ENCODE data around the gene SFT2D1.
"Not testable (repeated sequence)": the region's sequence is repeated elsewhere in the genome, so short reads cannot be mapped to it uniquely, and the experiment has no call there.

SFT2D1 gene

DNA sequence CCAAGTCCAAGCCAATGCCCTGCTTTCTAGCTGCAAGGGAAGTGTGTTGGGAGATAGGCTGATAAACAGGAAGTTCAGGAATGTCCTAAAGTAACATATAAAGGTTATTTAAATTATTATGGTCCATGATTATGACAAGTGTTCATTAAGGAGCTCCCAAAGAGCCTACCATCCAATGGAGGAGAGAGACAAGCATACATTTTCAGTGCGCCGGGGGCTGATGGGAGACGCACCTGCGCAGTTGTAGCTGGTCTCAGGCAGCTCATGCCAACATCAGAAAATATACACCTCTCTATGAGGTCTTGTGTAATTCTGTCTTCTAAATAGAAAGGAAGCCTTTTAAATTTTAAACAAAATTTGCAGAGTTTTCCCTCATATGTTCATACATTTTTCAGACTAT, 12.6 kb upstream of the SFT2D1 start:
- Histone ChIP-seq H2AFZ (ENCODE audit: low read depth, low read length) (no peak overlapping the region), H3K27me3 (ENCODE audit: insufficient read depth, low read length) (no peaks in the 10 kb centered on the region), H3K9me3 (ENCODE audit: low read length) (no peaks in the 10 kb centered on the region), H3K4me3 (ENCODE audit: low read length) (no peak overlapping the region), H3K4me1 (ENCODE audit: insufficient read depth, low read length) (peaks cover 20% of the 10 kb centered on the region), H3K36me3 (ENCODE audit: insufficient read depth, low read length) (no peaks in the 10 kb centered on the region)

DNA sequence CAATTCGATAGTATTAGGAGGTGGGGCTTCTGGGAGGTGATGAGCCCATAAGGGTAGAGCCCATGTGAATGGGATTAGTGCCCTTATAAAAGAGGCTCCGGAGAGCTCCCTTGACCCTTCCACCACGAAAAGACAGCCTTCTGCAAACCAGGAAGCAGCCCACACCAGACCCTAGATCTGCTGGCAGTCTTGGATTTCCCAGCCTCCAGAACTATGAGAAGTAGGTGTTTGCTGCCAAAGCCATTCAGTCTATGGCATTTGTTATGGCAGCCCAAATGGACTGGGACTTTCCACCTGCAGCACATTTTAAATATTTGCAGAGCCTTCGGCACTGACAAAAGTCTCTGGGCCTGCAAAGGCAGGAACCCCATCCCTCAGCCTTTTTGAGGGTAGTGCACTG, 11.8 kb upstream of the SFT2D1 start:
- Histone ChIP-seq H3K27me3 (ENCODE audit: insufficient read depth, low read length) (no peaks in the 10 kb centered on the region), H3K9me3 (ENCODE audit: low read length) (peaks cover 1% of the 10 kb centered on the region), H3K4me3 (ENCODE audit: low read length) (no peak overlapping the region), H3K4me1 (ENCODE audit: insufficient read depth, low read length) (peaks cover 20% of the 10 kb centered on the region), H2AFZ (ENCODE audit: low read depth, low read length) (no peak overlapping the region), H3K36me3 (ENCODE audit: insufficient read depth, low read length) (no peaks in the 10 kb centered on the region)

DNA sequence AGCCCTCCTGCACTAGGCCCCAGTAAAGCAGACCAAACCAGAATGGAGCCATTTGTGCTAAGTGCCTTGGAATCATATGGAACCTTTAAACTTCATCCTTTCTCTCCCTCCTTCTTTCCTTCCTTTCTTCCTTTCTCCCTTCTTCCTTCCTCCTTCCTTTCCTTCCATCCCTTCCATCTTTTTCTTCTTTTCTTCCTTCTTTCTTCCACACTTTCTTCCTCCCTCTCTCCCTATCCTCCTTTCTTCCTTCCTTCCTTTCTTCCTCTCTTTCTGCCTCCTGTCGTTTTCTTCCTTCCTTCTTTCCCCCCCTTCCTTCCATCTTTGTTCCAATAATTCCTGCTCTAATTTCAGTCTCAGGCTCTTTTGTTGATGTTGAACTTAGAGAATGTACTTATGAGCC, 11.2 kb upstream of the SFT2D1 start:
- no peaks in the 10 kb centered on the region for H3K27me3 ChIP-seq (ENCODE audit: insufficient read depth, low read length)
- H3K9me3 ChIP-seq (ENCODE audit: low read length) = peaks cover 3% of the 10 kb centered on the region
- H3K4me1 ChIP-seq (ENCODE audit: insufficient read depth, low read length) = peaks cover 20% of the 10 kb centered on the region
- no peak overlapping the region for H2AFZ ChIP-seq (ENCODE audit: low read depth, low read length)
- H3K36me3 ChIP-seq (ENCODE audit: insufficient read depth, low read length) = no peaks in the 10 kb centered on the region
- H3K4me3 ChIP-seq (ENCODE audit: low read length) = no peak overlapping the region

DNA sequence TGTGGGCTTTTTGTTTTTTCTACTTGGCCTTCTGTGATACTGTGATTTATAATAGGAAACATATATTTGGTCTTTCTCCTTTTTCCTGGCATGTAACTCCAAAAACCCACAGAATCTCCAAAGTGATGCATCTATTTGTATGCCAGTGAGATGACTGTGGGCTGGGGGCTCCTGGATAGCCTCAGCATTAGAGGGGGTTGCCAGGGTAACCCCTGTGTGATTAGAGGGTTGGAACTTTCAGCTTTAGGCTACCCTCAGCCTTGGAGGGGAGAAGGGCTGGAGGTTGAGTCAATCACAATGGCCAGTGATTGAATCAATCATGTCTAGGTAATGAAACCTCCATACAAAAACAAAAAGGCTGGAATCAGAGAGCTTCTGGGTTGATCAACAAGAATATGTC, 10.6 kb upstream of the SFT2D1 start:
- Histone ChIP-seq H3K36me3 (ENCODE audit: insufficient read depth, low read length) (no peaks in the 10 kb centered on the region), H3K27me3 (ENCODE audit: insufficient read depth, low read length) (no peaks in the 10 kb centered on the region), H3K4me1 (ENCODE audit: insufficient read depth, low read length) (peaks cover 20% of the 10 kb centered on the region), H2AFZ (ENCODE audit: low read depth, low read length) (peak overlapping the region; percentile 24), H3K4me3 (ENCODE audit: low read length) (no peak overlapping the region), H3K9me3 (ENCODE audit: low read length) (peaks cover 4% of the 10 kb centered on the region)

DNA sequence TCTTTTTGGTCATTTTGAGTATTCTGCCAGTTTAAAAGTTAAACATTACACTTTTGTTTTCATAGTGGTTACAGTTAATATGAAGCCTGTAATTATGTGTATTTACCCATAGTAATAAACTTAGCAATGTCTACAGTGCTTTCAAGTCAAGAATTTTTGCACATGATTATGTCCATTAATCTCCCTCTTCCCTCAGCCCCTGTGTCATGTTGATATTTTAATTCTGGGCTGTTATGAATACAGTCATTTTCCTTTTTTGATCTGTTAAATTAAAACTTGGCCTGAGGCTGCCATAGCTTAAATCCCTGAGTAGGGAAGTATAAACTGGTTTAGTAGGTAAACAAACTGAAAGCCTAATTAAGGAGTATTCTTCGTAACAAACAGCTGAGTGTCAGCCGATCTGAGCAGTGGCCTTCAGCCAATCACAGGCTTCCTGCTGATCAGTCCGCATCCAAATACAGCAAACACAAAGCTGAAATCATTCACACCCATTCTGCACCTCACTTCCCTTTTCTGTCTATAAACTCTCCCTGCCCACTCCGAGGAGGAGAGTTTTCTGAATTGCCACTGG, 9.5 kb upstream of the SFT2D1 start:
- no peak overlapping the region for H3K4me3 ChIP-seq (ENCODE audit: low read length)
- no peaks in the 10 kb centered on the region for H3K27me3 ChIP-seq (ENCODE audit: insufficient read depth, low read length)
- peaks cover 20% of the 10 kb centered on the region for H3K4me1 ChIP-seq (ENCODE audit: insufficient read depth, low read length)
- peaks cover 4% of the 10 kb centered on the region for H3K9me3 ChIP-seq (ENCODE audit: low read length)
- no peaks in the 10 kb centered on the region for H3K36me3 ChIP-seq (ENCODE audit: insufficient read depth, low read length)
- peak overlapping the region; percentile 22 for H2AFZ ChIP-seq (ENCODE audit: low read depth, low read length)

DNA sequence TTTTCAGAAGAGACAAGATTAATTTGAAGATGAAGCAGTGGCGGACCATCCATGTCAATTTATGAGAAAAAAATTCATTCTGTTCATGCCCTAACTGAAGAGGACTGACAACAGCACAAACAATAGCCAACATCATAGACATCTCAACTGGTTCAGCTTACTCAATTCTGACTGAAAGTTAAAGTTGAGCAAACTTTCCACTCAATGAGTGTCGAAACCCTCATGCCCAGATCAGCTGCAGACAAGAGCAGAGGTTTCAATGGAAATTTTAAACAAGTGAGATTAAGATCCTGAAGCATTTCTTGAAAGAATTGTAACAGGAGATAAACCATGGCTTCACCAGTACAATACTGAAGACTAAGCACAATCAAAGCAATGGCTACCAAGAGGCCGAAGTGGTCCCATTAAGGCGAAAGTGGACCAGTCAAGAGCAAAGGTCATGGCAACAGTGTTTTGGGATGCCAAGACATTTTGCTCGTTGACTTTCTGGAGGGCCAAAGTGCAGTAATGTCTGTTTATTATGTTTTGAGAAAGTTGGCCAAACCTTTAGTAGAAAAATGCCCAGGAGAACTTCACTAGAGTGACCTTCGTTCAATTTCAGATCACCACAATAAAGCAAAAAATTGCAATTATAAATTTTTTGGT, 6.1 kb upstream of the SFT2D1 start:
- no peak overlapping the region for H3K4me3 ChIP-seq (ENCODE audit: low read length)
- no peak overlapping the region for H2AFZ ChIP-seq (ENCODE audit: low read depth, low read length)
- H3K4me1 ChIP-seq (ENCODE audit: insufficient read depth, low read length) = peaks cover 19% of the 10 kb centered on the region
- H3K36me3 ChIP-seq (ENCODE audit: insufficient read depth, low read length) = no peaks in the 10 kb centered on the region
- no peaks in the 10 kb centered on the region for H3K27me3 ChIP-seq (ENCODE audit: insufficient read depth, low read length)
- H3K9me3 ChIP-seq (ENCODE audit: low read length) = peaks cover 4% of the 10 kb centered on the region

DNA sequence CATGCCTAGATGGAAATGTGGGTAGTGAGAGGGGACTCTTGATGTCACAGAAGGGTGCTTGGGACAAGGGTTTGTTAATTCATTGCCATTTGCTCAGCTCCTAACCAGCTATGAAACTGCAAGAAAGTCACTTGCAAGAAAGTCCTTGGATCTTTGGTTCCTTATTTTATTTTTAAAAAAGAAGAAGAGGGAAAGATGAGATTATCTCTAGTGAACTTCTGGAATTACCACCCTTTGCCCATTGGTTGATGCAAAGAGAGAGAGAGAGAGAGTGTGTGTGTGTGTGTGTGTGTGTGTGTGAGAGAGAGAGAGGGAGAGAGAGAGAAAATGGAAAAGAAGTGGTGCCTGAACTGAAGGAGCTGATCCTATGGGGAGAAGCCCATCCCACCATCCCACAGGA, 4.6 kb upstream of the SFT2D1 start:
- Histone ChIP-seq H3K9me3 (ENCODE audit: low read length) (peaks cover 4% of the 10 kb centered on the region), H3K27me3 (ENCODE audit: insufficient read depth, low read length) (no peaks in the 10 kb centered on the region), H3K36me3 (ENCODE audit: insufficient read depth, low read length) (no peaks in the 10 kb centered on the region), H3K4me3 (ENCODE audit: low read length) (no peak overlapping the region), H3K4me1 (ENCODE audit: insufficient read depth, low read length) (peaks cover 9% of the 10 kb centered on the region), H2AFZ (ENCODE audit: low read depth, low read length) (no peak overlapping the region)

DNA sequence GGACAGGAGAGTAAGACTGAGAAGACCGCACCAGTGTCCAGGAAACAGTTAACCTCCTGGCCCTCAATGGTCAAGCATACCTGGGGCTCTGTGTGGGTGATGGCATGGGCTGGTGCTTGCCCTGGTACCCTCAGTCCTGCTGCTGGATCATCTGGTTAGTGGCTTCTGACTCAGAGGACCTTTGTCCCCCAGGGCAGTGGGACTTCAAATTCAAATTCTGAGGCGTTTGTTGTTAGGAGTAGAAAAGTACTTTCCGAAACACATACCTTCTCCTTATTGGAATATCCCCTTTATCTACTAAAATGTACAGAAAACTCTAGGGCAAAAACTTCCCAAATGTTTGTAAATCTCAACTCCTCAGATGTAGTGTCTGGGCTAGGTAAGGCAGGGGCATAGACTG, 4.1 kb upstream of the SFT2D1 start:
- H3K4me1 ChIP-seq (ENCODE audit: insufficient read depth, low read length) = peaks cover 10% of the 10 kb centered on the region
- H3K36me3 ChIP-seq (ENCODE audit: insufficient read depth, low read length) = no peaks in the 10 kb centered on the region
- H2AFZ ChIP-seq (ENCODE audit: low read depth, low read length) = no peak overlapping the region
- no peaks in the 10 kb centered on the region for H3K27me3 ChIP-seq (ENCODE audit: insufficient read depth, low read length)
- H3K9me3 ChIP-seq (ENCODE audit: low read length) = peaks cover 4% of the 10 kb centered on the region
- no peak overlapping the region for H3K4me3 ChIP-seq (ENCODE audit: low read length)

DNA sequence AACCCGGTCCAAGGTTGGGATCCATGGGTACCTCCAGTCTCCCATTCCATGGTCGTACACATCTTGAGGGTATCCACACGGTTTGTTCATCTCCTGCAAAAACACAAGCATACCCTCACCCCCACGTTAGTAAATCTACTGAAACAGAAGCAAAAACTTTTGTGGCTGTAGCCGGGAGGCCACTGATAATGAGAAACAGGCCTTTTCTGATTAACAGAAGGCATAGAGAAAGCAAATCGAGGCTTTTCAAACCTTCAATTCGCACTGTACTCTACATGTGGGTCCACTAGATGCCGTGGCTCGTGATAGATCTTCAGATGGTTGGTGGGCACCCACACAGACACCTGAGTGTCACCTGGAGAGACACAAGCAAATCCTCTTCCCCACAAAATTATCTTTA, 3.3 kb upstream of the SFT2D1 start:
- H3K4me1 ChIP-seq (ENCODE audit: insufficient read depth, low read length) = peaks cover 14% of the 10 kb centered on the region
- not testable (repeated sequence) for H3K9me3 ChIP-seq (ENCODE audit: low read length); H3K4me3 ChIP-seq (ENCODE audit: low read length); H2AFZ ChIP-seq (ENCODE audit: low read depth, low read length); H3K27me3 ChIP-seq (ENCODE audit: insufficient read depth, low read length); H3K36me3 ChIP-seq (ENCODE audit: insufficient read depth, low read length)

DNA sequence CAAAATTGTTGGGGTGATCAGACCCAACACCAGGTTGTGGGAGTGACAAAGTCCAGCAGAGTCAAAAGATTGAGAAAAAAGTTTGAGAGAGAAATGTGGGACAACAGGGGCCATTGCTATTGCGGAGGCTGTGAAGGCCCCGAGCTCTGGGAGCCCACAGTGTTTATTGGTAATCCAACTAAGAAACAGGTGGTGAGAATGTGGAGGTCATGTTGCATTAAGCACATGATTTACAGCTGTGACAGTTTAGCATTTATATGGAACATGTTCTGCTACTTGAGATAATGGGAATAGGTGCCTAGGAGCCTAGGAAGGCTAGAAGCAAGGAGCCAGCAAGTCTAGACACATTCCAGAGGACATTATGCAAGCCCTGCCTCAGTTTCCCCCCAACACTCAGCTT, 2.6 kb upstream of the SFT2D1 start:
- H3K27me3 ChIP-seq (ENCODE audit: insufficient read depth, low read length); H3K36me3 ChIP-seq (ENCODE audit: insufficient read depth, low read length); H3K4me3 ChIP-seq (ENCODE audit: low read length); H3K9me3 ChIP-seq (ENCODE audit: low read length); H2AFZ ChIP-seq (ENCODE audit: low read depth, low read length): not testable (repeated sequence)
- peaks cover 14% of the 10 kb centered on the region for H3K4me1 ChIP-seq (ENCODE audit: insufficient read depth, low read length)

DNA sequence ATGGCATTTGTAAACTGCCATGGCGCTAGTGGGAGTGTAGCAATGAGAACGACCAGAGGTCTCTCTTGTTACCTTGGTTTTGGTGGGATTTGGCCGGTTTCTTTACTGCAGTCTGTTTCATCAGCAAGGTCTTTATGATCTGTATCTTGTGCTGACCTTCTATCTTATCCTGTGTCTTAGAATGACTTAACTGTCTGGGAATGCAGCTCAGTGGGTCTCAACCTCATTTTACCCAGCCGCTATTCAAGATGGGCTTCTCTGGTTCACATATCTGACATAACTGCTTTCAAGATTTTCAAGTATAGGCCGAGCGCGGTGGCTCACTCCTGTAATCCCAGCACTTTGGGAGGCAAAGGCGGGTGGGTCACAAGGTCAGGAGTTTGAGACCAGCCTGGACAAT, 1.9 kb upstream of the SFT2D1 start:
- no peaks in the 10 kb centered on the region for H3K27me3 ChIP-seq (ENCODE audit: insufficient read depth, low read length)
- no peak overlapping the region for H2AFZ ChIP-seq (ENCODE audit: low read depth, low read length)
- H3K4me3 ChIP-seq (ENCODE audit: low read length) = no peak overlapping the region

DNA sequence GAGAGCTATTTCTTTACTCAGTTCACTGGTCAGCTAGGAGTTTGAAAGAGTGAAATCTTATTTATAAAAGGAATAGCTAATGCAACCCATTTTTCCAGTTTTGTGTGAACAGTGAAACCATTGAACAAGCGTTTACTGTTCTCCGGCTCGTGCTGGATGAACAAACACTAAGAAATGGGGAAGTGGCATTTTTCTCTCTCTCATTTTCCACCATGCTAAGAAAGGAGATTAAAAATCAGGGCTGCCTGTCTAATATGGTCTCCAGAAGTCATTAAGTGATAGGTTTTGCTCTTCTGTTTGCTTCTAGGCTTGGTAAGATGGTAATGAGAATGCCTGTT, 774 bp upstream of the SFT2D1 start:
- Histone ChIP-seq H2AFZ (ENCODE audit: low read depth, low read length) (peak overlapping the region; percentile 58), H3K9me3 (ENCODE audit: low read length) (no peaks in the 10 kb centered on the region), H3K4me1 (ENCODE audit: insufficient read depth, low read length) (peaks cover 14% of the 10 kb centered on the region), H3K27me3 (ENCODE audit: insufficient read depth, low read length) (no peaks in the 10 kb centered on the region), H3K36me3 (ENCODE audit: insufficient read depth, low read length) (no peaks in the 10 kb centered on the region), H3K4me3 (ENCODE audit: low read length) (peak overlapping the region; percentile 84)

More for the DNA sequence above, 1.9 kb upstream of the SFT2D1 start:
- Histone ChIP-seq H3K36me3 (ENCODE audit: insufficient read depth, low read length) (no peaks in the 10 kb centered on the region), H3K9me3 (ENCODE audit: low read length) (peaks cover 2% of the 10 kb centered on the region), H3K4me1 (ENCODE audit: insufficient read depth, low read length) (peaks cover 14% of the 10 kb centered on the region)

DNA sequence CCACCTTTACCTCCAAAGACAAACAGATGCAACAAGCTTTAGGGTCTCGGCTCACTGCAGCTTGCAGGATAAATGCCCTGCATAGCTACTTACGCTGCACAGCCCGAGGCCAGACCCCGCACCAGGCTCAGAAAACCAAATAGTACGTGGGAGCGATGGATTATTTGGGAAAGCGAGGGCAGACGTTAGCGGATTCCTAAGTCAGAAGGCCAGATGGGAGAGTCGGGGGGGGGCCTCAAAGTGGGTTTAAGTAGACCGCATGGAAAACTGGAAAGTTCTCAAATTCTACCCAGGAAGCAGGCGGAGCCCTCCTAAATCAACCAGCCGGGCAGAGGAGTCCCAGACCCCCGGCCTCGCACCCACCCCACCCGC, 382 bp downstream of the SFT2D1 start:
- Histone ChIP-seq H3K9me3 (ENCODE audit: low read length) (no peaks in the 10 kb centered on the region), H3K4me1 (ENCODE audit: insufficient read depth, low read length) (peaks cover 14% of the 10 kb centered on the region), H3K27me3 (ENCODE audit: insufficient read depth, low read length) (no peaks in the 10 kb centered on the region), H2AFZ (ENCODE audit: low read depth, low read length) (peak overlapping the region; percentile 58), H3K36me3 (ENCODE audit: insufficient read depth, low read length) (peaks cover 10% of the 10 kb centered on the region), H3K4me3 (ENCODE audit: low read length) (peak overlapping the region; percentile 84)

DNA sequence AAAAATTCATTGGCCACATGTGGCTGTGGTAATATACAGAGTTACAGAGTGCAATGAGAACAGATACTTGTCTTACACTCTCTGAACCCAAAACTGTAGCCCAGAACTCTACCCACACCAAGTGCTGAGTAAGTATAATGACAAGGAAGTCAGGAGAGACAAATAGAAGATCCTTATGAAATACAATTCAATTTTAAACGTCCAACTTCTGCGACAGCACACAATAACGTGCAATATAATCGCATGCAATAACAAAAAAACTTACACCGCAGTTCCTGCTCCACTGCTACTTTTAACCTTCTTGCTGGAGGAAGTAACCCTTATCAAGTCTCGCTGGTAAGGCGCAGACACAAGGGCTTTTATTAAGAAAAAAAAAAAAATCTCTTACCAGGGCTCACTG, 881 bp downstream of the SFT2D1 start:
- peaks cover 14% of the 10 kb centered on the region for H3K4me1 ChIP-seq (ENCODE audit: insufficient read depth, low read length)
- H3K27me3 ChIP-seq (ENCODE audit: insufficient read depth, low read length) = no peaks in the 10 kb centered on the region
- no peak overlapping the region for H2AFZ ChIP-seq (ENCODE audit: low read depth, low read length)
- no peaks in the 10 kb centered on the region for H3K9me3 ChIP-seq (ENCODE audit: low read length)
- H3K4me3 ChIP-seq (ENCODE audit: low read length) = peak overlapping the region; percentile 84
- peaks cover 15% of the 10 kb centered on the region for H3K36me3 ChIP-seq (ENCODE audit: insufficient read depth, low read length)

All from neuron (in vitro differentiated cells).